Transverse colon (tissue), 4 donors: ENCODE results near the gene CACNA1C.

Source experiments
- CTCF ChIP-seq, 5 experiments: fragments of 200-600 bp in 3 of 5; fragments of 450-650 bp in 2 of 5; sonication (generic) in 3 of 5; IDR thresholded peaks; 1 replicate in 2 of 5; 2 replicates in 3 of 5; pipeline ENCODE4 v1.5.1; 2016 to 2017; ENCODE audit warnings: antibody characterized with exemption in 5 of 5, inconsistent platforms in 3 of 5, mild to moderate bottlenecking in 2 of 5, moderate library complexity in 1 of 5
- POLR2A ChIP-seq: fragments of 450-650 bp; IDR thresholded peaks from one replicate; pipeline ENCODE4 v1.6.1; 2016; ENCODE audit warnings: antibody characterized with exemption, mild to moderate bottlenecking, moderate library complexity
- POLR2AphosphoS5 ChIP-seq, 3 donors: sonication (generic); formaldehyde crosslinking; IDR thresholded peaks; one replicate each; pipeline ENCODE4 v1.6.1; 2016; ENCODE audit warnings: antibody characterized with exemption in 3 of 3

GRCh38 chr12:2082321-2082720, 29.5 kb downstream of the CACNA1C start:
- TF ChIP-seq POLR2AphosphoS5 (IDR thresholded peaks at IDR 0.05) (no peak), CTCF (IDR thresholded peaks at IDR 0.05) (no peak), POLR2A (no peak)
